Calu3 (cell line): ENCODE measurements around the gene LAG3. TPM values are rescaled to one million over a fixed set of nuclear protein-coding genes. Genes with fewer than 3 reads are reported as not detected.
"Not testable (repeated sequence)": the region's sequence is repeated elsewhere in the genome, so short reads cannot be mapped to it uniquely, and the experiment has no call there.

Experiments used
- BruUV-seq: library from RNA; stranded (reverse); fragments of 400-500 nt; replicated peaks from 2 replicates; lab custom pipeline; 2021; lab: Mats Ljungman, UMichigan
- CTCF ChIA-PET: fragments of 300-600 bp; sonication (Branson Sonifier 250); formaldehyde crosslinking; loops from one replicate; lab custom pipeline; 2022; ENCODE audit warnings: antibody characterized with exemption; lab: Charles Lee
- DNase-seq: peaks from one replicate; pipeline ENCODE4 v3.0.0; 2022
- H3K27ac Mint-ChIP-seq: one replicate; pipeline ENCODE4 v1.8.0; 2022; ENCODE audit warnings: mixed read lengths; ENCODE audit not compliant: unreplicated experiment
- H3K27me3 Mint-ChIP-seq: one replicate; pipeline ENCODE4 v1.8.0; 2022; ENCODE audit warnings: mixed read lengths; ENCODE audit not compliant: unreplicated experiment
- H3K36me3 Mint-ChIP-seq: one replicate; pipeline ENCODE4 v1.8.0; 2022; ENCODE audit warnings: mild to moderate bottlenecking, moderate library complexity, mixed read lengths; ENCODE audit not compliant: insufficient read depth, unreplicated experiment
- H3K4me1 Mint-ChIP-seq: one replicate; pipeline ENCODE4 v1.8.0; 2022; ENCODE audit warnings: mild to moderate bottlenecking, low read depth, mixed read lengths; ENCODE audit not compliant: unreplicated experiment
- H3K4me3 Mint-ChIP-seq: one replicate; pipeline ENCODE4 v1.8.0; 2022; ENCODE audit warnings: mild to moderate bottlenecking, low read depth, moderate library complexity, mixed read lengths; ENCODE audit not compliant: unreplicated experiment
- H3K9me3 Mint-ChIP-seq: one replicate; pipeline ENCODE4 v1.8.0; 2022; ENCODE audit warnings: low read depth, mixed read lengths; ENCODE audit not compliant: unreplicated experiment
- CTCF ChIP-seq: fragments of 200-600 bp; IDR thresholded peaks from one replicate; pipeline ENCODE4 v1.8.0; 2022; ENCODE audit warnings: antibody characterized with exemption; ENCODE audit not compliant: unreplicated experiment
- intact Hi-C: fragments of 100-400 bp; cut with micrococcal nuclease; formaldehyde crosslinking; loops from one replicate; pipeline ENCODE4 v1.10.0; 2022; ENCODE audit not compliant: unreplicated experiment
- total RNA-seq: library from RNA; stranded (reverse); gene quantifications from 2 replicates; pipeline ENCODE4 v1.2.3, GENCODE V29; 2022

The LAG3 gene
- total RNA-seq, 1 experiment from 2014 or later = not detected

GRCh38 chr12:6735448-6736191, 36.7 kb upstream of the LAG3 start:
- peak; percentile 58 for DNase-seq
- TF ChIP-seq CTCF = no peak
- BruUV-seq = no TSS peak
- peaks cover 8% of the 10 kb centered on the region for H3K4me1 Mint-ChIP-seq
- H3K36me3 Mint-ChIP-seq = no peaks in the 10 kb centered on the region
- H3K9me3 Mint-ChIP-seq = no peaks in the 10 kb centered on the region
- intact Hi-C loops = loop anchor here (1.0 kb wide), 2 partner anchors 44 to 90 kb away; no protein-coding TSS in a partner anchor
- no peak overlapping the region for H3K4me3 Mint-ChIP-seq
- H3K27ac Mint-ChIP-seq = no peak overlapping the region
- CTCF ChIA-PET = no interaction called here
- no peaks in the 10 kb centered on the region for H3K27me3 Mint-ChIP-seq

- no peak for DNase-seq
- CTCF ChIA-PET = no interaction called here
- Mint-ChIP-seq H3K4me3 (no peak overlapping the region), H3K36me3 (no peaks in the 10 kb centered on the region), H3K27ac (no peak overlapping the region), H3K9me3 (no peaks in the 10 kb centered on the region), H3K4me1 (peaks cover 8% of the 10 kb centered on the region), H3K27me3 (no peaks in the 10 kb centered on the region)
- intact Hi-C loops = no loop called here
- TF ChIP-seq CTCF = no peak
- no TSS peak for BruUV-seq
Measured at GRCh38 chr12:6736754-6737153, 35.6 kb upstream of the LAG3 start.

- BruUV-seq, H3K27me3 Mint-ChIP-seq, H3K9me3 Mint-ChIP-seq, H3K27ac Mint-ChIP-seq, intact Hi-C loops, H3K4me1 Mint-ChIP-seq, CTCF ChIA-PET, DNase-seq, H3K4me3 Mint-ChIP-seq, H3K36me3 Mint-ChIP-seq: not testable (repeated sequence)
Measured at GRCh38 chr12:6742080-6742479, 30.2 kb upstream of the LAG3 start.

- H3K27me3 Mint-ChIP-seq = no peaks in the 10 kb centered on the region
- DNase-seq = no peak
- CTCF ChIA-PET = no interaction called here
- H3K4me3 Mint-ChIP-seq = no peak overlapping the region
- no peak overlapping the region for H3K27ac Mint-ChIP-seq
- TF ChIP-seq CTCF = no peak
- H3K9me3 Mint-ChIP-seq = no peaks in the 10 kb centered on the region
- peaks cover 11% of the 10 kb centered on the region for H3K36me3 Mint-ChIP-seq
- no TSS peak for BruUV-seq
- H3K4me1 Mint-ChIP-seq = no peaks in the 10 kb centered on the region
- intact Hi-C loops = no loop called here
Measured at GRCh38 chr12:6742834-6743233, 29.5 kb upstream of the LAG3 start.

GRCh38 chr12:6743300-6743699, 29.0 kb upstream of the LAG3 start:
- H3K27ac Mint-ChIP-seq, CTCF ChIA-PET: not testable (repeated sequence)

More at GRCh38 chr12:6743300-6743699, 29.0 kb upstream of the LAG3 start:
- H3K4me1 Mint-ChIP-seq, H3K27me3 Mint-ChIP-seq, H3K9me3 Mint-ChIP-seq, intact Hi-C loops, DNase-seq, BruUV-seq, H3K4me3 Mint-ChIP-seq: not testable (repeated sequence)
- peaks cover 16% of the 10 kb centered on the region for H3K36me3 Mint-ChIP-seq
